ENCODE data around the gene NFIC. TPM values are rescaled to one million over a fixed set of nuclear protein-coding genes. Genes with fewer than 3 reads are reported as not detected.

Gene NFIC
- total and polyA plus RNA-seq, 4 donors: 12.8 to 100 (median 75.1) TPM

GRCh38 chr19:3353493-3353892 lies 12.9 kb upstream of the NFIC start (continued):
- TF ChIP-seq RAD21 (IDR thresholded peaks at IDR 0.05): no peak

DNA sequence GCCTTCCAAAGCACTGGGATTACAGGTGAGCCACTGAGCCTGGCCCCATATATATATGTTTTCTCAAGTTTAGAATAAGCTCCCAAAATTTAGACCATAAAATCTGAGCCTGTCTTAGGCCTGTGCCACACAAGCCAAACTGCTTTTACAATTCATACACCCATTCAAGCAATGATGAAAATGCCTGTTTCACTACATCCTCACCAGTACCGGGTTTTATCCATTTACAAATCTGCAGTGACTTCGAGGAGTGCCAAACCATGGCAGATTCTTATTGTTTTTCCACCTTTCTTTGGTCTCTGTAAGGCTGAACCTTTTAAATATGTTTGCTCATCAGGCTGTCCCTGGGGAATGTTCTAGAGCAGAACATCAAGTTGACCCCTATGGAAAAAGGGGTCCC lies 9.6 kb upstream of the NFIC start:
- Histone ChIP-seq H3K4me1 (ENCODE audit: control insufficient read depth in 4 of 4, insufficient read depth in 4 of 4, low read length in 3 of 4) (peaks cover 1 to 9% (median 6%) of the 10 kb centered on the region in 4 donors), H3K36me3 (ENCODE audit: control insufficient read depth in 4 of 4, insufficient read depth in 3 of 4, low read depth in 1 of 4, low read length in 3 of 4) (no peaks in the 10 kb centered on the region), H3K27me3 (ENCODE audit: control insufficient read depth in 4 of 4, insufficient read depth in 4 of 4, low read length in 3 of 4) (no peaks in the 10 kb centered on the region), H3K9me3 (ENCODE audit: control insufficient read depth in 4 of 4, low read length in 3 of 4) (no peaks in the 10 kb centered on the region), H3K9ac (ENCODE audit: low read depth in 1 of 2, low read length in 2 of 2) (no peak overlapping the region), H3K4me3 (ENCODE audit: low read depth in 1 of 3, low read length in 3 of 3) (no peak overlapping the region), H3K27ac (ENCODE audit: low read depth in 1 of 2, low read length in 2 of 2) (no peak overlapping the region)
- TF ChIP-seq FOXA1 (IDR thresholded peaks at IDR 0.05) (no peak), TAF1 (conservative IDR thresholded peaks at IDR 0.05) (no peak), RAD21 (IDR thresholded peaks at IDR 0.05) (no peak), JUND (IDR thresholded peaks at IDR 0.05) (no peak), YY1 (IDR thresholded peaks at IDR 0.05) (no peak), RXRA (IDR thresholded peaks at IDR 0.05) (no peak), NR2F2 (IDR thresholded peaks at IDR 0.05) (no peak), HNF4G (IDR thresholded peaks at IDR 0.05) (no peak)
- TF ChIP-seq, protein P1, sequence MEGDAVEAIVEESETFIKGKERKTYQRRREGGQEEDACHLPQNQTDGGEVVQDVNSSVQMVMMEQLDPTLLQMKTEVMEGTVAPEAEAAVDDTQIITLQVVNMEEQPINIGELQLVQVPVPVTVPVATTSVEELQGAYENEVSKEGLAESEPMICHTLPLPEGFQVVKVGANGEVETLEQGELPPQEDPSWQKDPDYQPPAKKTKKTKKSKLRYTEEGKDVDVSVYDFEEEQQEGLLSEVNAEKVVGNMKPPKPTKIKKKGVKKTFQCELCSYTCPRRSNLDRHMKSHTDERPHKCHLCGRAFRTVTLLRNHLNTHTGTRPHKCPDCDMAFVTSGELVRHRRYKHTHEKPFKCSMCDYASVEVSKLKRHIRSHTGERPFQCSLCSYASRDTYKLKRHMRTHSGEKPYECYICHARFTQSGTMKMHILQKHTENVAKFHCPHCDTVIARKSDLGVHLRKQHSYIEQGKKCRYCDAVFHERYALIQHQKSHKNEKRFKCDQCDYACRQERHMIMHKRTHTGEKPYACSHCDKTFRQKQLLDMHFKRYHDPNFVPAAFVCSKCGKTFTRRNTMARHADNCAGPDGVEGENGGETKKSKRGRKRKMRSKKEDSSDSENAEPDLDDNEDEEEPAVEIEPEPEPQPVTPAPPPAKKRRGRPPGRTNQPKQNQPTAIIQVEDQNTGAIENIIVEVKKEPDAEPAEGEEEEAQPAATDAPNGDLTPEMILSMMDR (IDR thresholded peaks at IDR 0.05; ENCODE audit: low read depth, low read length, missing input control): no peak
- TF ChIP-seq, protein P2, sequence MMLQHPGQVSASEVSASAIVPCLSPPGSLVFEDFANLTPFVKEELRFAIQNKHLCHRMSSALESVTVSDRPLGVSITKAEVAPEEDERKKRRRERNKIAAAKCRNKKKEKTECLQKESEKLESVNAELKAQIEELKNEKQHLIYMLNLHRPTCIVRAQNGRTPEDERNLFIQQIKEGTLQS (IDR thresholded peaks at IDR 0.05): no peak
- no peak for DNase-seq (ENCODE audit: low spot score)
- WGBS: 95% methylated on average over 2 of the region's 2 CpGs

DNA sequence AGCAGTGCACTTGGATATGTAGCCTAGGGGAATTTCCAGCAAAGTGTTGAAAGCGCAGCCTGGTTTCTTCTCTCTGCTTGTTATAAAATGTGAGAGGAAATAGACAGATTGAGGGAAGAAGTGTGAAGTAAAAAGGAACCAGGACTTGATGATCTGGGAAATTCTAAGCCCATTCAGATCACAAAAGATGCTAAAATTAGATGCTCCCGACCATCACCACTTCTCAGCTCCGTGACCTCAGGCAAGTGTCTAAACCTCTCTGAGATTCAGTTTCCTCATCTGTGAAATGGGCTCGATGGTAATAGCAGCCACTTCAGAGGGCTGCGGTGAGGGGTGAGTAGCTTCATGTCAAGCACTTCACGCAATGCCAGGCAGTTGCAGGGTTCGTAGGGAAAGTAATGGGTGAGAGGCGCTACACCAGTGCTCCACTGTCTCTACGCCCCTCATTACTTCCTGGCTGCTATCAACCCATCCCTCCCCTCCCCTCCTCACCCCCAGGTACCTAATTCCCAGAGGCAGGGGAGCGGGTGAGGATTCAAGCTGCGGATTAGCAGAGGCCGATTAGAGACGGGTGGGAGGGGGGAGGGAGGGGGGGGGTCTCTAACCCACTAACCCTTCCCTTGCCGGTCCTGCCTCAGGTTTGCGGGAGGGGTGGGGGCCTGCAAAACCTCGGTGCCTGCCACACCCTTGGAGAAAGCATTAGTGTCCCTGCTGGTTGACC lies 9.0 kb upstream of the NFIC start:
- Histone ChIP-seq H3K9me3 (ENCODE audit: control insufficient read depth in 4 of 4, low read length in 3 of 4) (no peaks in the 10 kb centered on the region), H3K4me3 (ENCODE audit: low read depth in 1 of 3, low read length in 3 of 3) (no peak overlapping the region), H3K27me3 (ENCODE audit: control insufficient read depth in 4 of 4, insufficient read depth in 4 of 4, low read length in 3 of 4) (no peaks in the 10 kb centered on the region), H3K27ac (ENCODE audit: low read depth in 1 of 2, low read length in 2 of 2) (peak overlapping the region in 1 of 2 donors; percentile 89), H3K4me1 (ENCODE audit: control insufficient read depth in 4 of 4, insufficient read depth in 4 of 4, low read length in 3 of 4) (peaks cover 4 to 15% (median 11%) of the 10 kb centered on the region in 4 donors), H3K36me3 (ENCODE audit: control insufficient read depth in 4 of 4, insufficient read depth in 3 of 4, low read depth in 1 of 4, low read length in 3 of 4) (no peaks in the 10 kb centered on the region), H3K9ac (ENCODE audit: low read depth in 1 of 2, low read length in 2 of 2) (no peak overlapping the region)
- TF ChIP-seq, protein P3, sequence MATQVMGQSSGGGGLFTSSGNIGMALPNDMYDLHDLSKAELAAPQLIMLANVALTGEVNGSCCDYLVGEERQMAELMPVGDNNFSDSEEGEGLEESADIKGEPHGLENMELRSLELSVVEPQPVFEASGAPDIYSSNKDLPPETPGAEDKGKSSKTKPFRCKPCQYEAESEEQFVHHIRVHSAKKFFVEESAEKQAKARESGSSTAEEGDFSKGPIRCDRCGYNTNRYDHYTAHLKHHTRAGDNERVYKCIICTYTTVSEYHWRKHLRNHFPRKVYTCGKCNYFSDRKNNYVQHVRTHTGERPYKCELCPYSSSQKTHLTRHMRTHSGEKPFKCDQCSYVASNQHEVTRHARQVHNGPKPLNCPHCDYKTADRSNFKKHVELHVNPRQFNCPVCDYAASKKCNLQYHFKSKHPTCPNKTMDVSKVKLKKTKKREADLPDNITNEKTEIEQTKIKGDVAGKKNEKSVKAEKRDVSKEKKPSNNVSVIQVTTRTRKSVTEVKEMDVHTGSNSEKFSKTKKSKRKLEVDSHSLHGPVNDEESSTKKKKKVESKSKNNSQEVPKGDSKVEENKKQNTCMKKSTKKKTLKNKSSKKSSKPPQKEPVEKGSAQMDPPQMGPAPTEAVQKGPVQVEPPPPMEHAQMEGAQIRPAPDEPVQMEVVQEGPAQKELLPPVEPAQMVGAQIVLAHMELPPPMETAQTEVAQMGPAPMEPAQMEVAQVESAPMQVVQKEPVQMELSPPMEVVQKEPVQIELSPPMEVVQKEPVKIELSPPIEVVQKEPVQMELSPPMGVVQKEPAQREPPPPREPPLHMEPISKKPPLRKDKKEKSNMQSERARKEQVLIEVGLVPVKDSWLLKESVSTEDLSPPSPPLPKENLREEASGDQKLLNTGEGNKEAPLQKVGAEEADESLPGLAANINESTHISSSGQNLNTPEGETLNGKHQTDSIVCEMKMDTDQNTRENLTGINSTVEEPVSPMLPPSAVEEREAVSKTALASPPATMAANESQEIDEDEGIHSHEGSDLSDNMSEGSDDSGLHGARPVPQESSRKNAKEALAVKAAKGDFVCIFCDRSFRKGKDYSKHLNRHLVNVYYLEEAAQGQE (IDR thresholded peaks at IDR 0.05): no peak
- TF ChIP-seq, protein P2 (IDR thresholded peaks at IDR 0.05): no peak
- no peak for TF ChIP-seq SP1 (IDR thresholded peaks at IDR 0.05)
- no peak for TF ChIP-seq NR2F2 (IDR thresholded peaks at IDR 0.05)
- TF ChIP-seq JUND (IDR thresholded peaks at IDR 0.05): no peak
- no peak for TF ChIP-seq HNF4G (IDR thresholded peaks at IDR 0.05)
- TF ChIP-seq TAF1 (conservative IDR thresholded peaks at IDR 0.05): no peak
- no peak for TF ChIP-seq FOXA2 (IDR thresholded peaks at IDR 0.05)
- TF ChIP-seq, protein P1 (IDR thresholded peaks at IDR 0.05; ENCODE audit: low read depth, low read length, missing input control): no peak
- TF ChIP-seq RXRA (IDR thresholded peaks at IDR 0.05): no peak
- TF ChIP-seq YY1 (IDR thresholded peaks at IDR 0.05): no peak
- no peak for TF ChIP-seq HNF4A (conservative IDR thresholded peaks at IDR 0.05)
- TF ChIP-seq RAD21 (IDR thresholded peaks at IDR 0.05): no peak
- TF ChIP-seq, protein P4, sequence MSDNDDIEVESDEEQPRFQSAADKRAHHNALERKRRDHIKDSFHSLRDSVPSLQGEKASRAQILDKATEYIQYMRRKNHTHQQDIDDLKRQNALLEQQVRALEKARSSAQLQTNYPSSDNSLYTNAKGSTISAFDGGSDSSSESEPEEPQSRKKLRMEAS (IDR thresholded peaks at IDR 0.05): no peak
- TF ChIP-seq EGR1 (IDR thresholded peaks at IDR 0.05; ENCODE audit: low read depth in 2 of 2): no peak
- TF ChIP-seq, protein P5, sequence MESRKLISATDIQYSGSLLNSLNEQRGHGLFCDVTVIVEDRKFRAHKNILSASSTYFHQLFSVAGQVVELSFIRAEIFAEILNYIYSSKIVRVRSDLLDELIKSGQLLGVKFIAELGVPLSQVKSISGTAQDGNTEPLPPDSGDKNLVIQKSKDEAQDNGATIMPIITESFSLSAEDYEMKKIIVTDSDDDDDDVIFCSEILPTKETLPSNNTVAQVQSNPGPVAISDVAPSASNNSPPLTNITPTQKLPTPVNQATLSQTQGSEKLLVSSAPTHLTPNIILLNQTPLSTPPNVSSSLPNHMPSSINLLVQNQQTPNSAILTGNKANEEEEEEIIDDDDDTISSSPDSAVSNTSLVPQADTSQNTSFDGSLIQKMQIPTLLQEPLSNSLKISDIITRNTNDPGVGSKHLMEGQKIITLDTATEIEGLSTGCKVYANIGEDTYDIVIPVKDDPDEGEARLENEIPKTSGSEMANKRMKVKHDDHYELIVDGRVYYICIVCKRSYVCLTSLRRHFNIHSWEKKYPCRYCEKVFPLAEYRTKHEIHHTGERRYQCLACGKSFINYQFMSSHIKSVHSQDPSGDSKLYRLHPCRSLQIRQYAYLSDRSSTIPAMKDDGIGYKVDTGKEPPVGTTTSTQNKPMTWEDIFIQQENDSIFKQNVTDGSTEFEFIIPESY (IDR thresholded peaks at IDR 0.05): no peak
- no peak for TF ChIP-seq GABPA (IDR thresholded peaks at IDR 0.05 in 1 of 2, conservative IDR thresholded peaks at IDR 0.05 in 1 of 2)
- TF ChIP-seq FOXA1 (IDR thresholded peaks at IDR 0.05): no peak
- DNase-seq (ENCODE audit: low spot score): no peak
- WGBS: 71% methylated on average over 16 of the region's 16 CpGs
